Pulmonary artery endothelial cell (primary cell): Measurements from ENCODE around the gene PLEKHA8. TPM values are rescaled to one million over a fixed set of nuclear protein-coding genes. Genes with fewer than 3 reads are reported as not detected.
"Not testable (repeated sequence)": the region's sequence is repeated elsewhere in the genome, so short reads cannot be mapped to it uniquely, and the experiment has no call there.

ENCODE experiments used
- DNase-seq: peaks from one replicate; pipeline ENCODE4 v3.0.0-alpha.2; 2011; ENCODE audit warnings: low read depth, low spot score
- total RNA-seq: library from RNA; depleted of rRNA; stranded (reverse); fragments of >200 nt; gene quantifications from 2 replicates; pipeline ENCODE4 v1.2.3, GENCODE V29; 2014

Gene PLEKHA8
- total RNA-seq, 1 donor from 2014 or later: 12.7 TPM

DNA sequence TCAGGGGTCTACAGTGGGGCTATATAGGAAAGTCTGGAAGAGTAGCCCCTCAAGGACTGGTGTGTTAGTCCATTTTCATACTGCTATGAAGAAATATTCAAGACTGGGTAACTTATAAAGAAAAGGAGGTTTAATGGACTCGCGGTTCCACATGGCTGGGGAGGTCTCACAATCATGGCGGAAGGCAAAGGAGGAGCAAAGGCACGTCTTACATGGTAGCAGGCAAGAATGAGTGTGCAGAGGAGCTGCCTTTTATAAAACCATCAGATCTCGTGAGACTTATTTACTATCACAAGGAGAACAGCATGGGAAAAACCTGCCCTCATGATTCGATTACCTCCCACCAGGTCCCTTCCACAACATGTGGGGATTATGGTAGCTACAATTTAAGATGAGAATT, 4.7 kb upstream of the PLEKHA8 start:
- no peak for DNase-seq

DNA sequence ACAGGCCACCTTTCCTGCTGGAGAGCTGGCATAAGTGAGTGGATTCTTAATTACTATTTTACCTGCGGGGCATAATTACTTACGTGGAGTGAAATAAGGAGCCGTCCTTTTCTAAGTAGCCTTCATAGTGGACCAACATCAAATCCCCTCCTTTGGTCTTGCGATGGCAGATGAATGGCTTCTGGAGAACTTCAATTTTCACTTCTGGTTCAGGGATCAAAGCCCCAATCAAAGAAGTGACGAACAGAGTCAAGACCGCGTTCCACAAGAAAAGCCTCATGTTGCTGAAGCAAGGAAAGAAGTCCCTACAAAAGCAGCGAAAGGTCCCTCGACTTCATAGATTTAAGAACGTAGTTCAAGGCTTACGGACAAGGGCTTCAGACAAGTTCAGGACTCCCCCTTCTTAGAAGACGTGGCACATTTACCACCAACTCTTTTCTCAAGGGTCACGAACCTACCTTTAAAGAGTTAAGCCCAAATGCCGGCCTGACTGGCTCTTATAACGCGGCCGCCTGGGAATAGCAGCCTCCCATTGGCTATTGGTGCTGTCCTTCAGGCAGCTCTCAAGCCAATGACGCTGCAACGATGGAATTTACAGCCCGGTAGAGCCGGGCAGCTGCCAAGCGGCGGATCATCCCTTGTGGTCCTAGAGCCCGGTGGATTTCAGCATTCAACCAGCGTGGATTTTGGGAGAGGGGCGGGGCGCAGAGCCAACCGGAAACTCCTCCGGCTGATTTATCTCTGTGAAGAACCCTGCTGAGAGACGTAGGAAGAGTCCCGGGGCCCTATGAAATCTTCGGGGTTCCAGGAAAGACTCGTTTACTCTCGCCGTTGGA, 1.8 kb upstream of the PLEKHA8 start, which contains the start of gene FKBP14:
FKBP14 (minus strand) TSS at position 474 of the 836 bp plus-strand sequence; CDS start at position 280, 194 bp downstream.
- DNase-seq: peak; percentile 98

- DNase-seq: peak; percentile 17
Observed at GRCh38 chr7:30027065-30027456, 1.2 kb upstream of the PLEKHA8 start.

DNA sequence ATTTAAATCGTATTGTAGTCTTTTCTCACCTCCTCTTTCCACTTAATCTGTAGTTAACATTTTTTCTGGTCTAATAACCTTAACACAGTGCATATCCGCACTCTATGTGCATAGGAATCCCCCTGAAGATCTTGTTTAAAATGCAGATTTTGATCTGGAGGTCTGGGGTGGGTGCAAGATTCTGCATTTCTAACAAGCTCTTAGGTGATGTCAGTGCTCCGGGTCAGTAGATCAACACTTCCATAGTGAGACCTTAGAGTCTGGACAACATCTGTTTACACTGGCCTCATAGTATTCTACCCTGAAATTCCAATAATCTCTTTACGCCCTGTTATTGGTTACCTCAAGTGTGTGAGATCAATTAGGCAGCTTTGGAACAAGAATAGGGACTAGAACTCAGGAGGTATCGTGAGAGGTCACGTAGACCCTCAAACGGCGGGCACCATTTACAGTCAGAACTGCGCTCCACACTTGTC, 434 bp upstream of the PLEKHA8 start:
- no peak for DNase-seq

DNA sequence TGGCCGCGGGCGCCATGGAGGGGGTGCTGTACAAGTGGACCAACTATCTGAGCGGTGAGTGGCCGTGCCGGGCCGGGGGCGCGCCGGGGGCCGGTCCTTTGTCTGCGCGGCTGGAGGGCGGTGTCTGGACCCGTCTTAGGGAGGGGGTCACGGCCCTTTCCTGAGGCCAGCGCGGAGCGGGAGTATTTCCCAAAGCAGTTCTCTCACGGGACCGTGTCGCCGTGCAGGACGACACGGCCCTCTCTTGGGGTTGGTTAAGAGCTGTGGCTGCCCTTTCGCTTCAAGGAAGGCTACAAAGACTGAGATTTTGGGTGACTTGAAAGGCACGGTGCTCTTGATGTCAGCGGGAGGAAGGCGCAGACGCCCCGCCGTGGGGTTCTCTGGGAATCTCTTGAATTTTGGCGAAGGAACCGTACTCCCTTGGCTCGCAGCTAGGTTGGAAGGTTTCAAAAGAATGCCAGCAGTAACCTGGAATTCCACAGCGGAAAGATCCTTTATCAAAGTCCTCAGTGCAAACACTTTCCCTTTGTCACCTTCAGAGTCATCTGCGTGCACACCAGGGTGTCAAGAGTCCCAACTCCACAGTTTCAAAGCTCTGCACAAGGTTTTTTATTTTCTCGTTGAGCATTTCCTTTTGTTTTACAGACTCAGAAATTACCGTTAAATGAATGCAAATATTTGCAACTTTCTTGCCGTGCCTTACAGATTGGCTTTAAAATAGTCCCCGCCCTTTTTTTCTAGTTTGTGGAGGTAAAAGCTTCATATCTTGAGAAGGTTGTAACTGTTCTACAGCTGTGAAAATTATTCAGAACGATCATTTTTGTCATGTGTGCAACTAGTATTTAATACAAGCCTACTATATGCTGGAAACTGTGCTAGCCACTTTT, 780 bp downstream of the PLEKHA8 start:
- no peak for DNase-seq

DNA sequence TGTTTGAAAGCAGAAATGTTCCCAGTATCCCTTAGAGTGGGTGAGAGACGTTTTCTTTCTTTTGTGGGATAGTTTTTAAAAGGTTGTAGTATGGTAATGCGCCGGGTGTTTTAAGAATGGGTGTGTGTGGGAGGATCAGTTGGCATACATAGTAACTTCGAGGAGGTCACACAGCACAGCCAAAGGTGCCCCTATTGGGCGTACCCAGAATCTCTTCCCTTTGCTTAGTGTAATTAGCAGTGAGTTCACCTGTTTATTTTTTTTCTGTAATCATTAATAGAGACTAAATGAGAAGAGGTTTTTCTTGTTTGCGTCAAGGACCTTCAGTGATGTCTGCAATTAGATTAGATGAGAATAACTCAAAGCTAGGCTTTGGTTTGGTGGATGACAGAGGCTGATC, 1.5 kb downstream of the PLEKHA8 start:
- DNase-seq: no peak

DNA sequence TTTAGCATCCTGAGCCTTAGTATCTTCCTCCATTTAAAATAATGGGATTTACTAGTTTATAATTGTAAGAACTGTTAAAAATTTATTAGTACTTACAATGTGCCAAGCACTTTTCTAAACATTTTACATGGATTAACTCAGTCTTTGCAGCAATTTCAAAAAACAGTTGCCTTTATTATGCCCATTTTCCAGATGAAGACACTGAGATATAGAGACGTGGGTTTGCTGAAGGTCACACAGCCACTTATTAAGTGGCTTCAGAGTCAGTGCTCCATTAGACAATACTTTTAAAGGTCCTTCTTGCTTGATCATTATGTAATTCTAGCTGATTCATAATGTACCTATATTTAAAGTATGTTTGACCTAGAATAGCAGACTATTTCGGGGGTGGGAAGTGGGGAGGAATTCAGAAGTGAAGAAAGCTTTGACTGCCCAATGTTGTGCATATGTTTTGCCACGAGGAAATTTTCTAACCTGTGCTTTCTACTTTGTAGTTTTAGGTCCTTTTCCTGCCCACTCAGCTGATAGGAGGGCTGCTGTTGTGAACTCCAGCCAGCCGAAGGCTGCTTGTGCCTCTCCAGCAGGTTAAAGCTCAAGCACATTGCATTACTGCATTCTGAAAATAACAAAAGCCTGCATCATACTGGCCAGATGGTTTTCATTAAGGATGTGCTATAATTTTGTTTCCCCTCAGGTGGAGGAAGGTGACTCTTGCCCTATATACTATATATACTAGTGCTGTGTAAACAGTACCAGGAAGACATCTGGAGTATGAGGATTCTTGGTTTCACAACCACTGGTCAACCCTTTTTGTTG, 4.3 kb downstream of the PLEKHA8 start:
- DNase-seq: no peak

GRCh38 chr7:30034501-30034900, 6.3 kb downstream of the PLEKHA8 start:
- DNase-seq: no peak

GRCh38 chr7:30036220-30036619, 8.0 kb downstream of the PLEKHA8 start:
- DNase-seq: no peak

GRCh38 chr7:30038196-30038980, 10.2 kb downstream of the PLEKHA8 start:
- DNase-seq: no peak

DNA sequence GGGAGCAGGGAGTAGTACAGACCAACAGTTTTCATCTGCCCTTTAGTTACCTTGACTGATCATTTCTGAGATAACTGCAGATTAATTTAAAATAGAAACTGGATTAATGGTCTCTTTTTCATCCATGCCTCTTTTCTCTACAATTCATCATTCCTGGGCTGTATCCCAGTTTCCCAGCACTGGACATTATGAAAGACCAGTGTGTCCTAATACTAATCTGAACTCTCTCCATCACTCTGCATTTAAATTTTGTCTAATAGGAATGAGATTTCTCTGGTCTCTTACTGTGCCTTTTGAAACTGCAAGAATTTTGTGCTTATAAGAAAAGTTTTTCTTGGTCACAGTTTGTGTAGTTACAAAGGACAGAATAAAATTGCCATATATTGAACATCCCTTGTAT, 12.7 kb downstream of the PLEKHA8 start:
- DNase-seq: no peak

DNA sequence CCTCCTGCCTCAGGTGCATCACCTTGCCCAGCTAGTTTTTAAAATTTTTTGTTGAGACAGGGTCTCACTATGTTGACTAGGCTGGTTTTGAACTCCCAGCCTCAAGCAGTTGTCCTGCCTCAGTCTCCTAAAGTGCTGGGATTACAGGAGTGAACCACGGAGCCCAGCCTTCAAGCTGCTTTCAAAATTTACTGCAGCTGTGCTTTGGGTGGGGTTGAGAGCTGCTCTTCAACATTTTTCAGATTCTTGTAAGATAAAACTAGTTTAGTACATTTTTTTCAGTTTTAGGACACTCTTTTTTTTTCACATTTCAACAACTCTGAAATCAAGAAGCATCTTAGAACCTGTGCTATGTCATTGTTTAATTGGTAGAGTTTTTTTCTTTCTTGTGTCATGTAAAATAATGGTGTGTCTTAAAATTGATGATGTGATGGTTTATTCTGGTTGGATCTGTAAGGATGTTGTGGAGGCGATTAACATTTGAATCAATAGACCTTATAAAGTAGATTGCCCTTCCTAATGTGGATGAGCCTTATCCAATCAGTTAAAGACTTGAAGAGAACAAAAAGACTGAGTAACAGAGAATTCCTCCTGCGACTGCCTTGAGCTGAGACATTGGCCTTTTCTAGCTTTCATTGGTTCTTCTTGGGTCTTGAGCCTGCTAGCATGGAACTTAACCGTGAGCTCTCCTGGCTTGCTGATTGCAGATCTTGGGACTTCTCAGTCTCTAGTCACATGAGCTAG, 13.5 kb downstream of the PLEKHA8 start:
- DNase-seq: no peak

- no peak for DNase-seq
Observed at GRCh38 chr7:30046127-30046770, 18.0 kb downstream of the PLEKHA8 start.

- no peak for DNase-seq
Observed at GRCh38 chr7:30047124-30047523, 18.9 kb downstream of the PLEKHA8 start.

- no peak for DNase-seq
Observed at GRCh38 chr7:30048582-30048981, 20.4 kb downstream of the PLEKHA8 start.

DNA sequence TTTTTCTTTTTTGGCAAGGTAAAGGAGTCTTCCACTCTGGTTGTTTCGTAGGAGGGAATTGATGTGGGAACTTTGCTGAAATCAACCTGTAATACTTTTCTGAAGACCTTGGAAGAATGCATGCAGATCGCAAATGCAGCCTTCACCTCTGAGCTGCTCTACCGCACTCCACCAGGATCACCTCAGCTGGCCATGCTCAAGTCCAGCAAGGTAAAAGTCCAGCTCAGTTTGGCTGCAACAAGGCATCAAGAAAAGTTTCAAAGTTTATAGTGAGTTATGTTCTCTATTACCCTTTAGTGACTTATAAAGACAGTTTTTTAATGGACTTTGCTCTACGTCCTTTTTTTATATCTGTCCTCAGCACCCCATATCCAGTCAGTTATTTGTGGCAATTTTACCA, 21.0 kb downstream of the PLEKHA8 start:
- no peak for DNase-seq

GRCh38 chr7:30053068-30053467, 24.9 kb downstream of the PLEKHA8 start:
- DNase-seq: no peak

DNA sequence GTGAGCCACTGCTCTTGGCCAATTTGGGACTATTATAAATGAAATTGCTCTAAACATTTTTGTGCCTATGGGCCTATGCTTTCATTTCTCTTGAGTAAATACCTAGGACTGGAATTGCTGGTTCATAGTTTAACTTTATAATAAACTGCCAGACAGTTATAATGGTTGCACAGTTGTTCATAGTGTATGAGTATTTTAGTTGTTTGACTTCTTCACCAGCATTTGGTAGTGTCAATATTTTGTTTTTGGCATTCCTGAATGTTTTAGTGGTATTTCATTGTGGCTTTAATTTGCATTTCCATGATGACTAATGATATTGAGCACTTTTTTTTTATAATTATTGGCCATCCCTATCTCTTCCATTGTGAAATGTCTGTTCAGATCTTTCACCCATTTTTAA, 29.5 kb downstream of the PLEKHA8 start:
- no peak for DNase-seq

- not testable (repeated sequence) for DNase-seq
Observed at GRCh38 chr7:30061786-30062185, 33.6 kb downstream of the PLEKHA8 start.
